ENCODE measurements around the gene AKAP12. TPM values are rescaled to one million over a fixed set of nuclear protein-coding genes. Genes with fewer than 3 reads are reported as not detected.
"Not testable (repeated sequence)": the region's sequence is repeated elsewhere in the genome, so short reads cannot be mapped to it uniquely, and the experiment has no call there.

Gene AKAP12
- total RNA-seq, 1 donor from 2014 or later = 430 TPM

DNA sequence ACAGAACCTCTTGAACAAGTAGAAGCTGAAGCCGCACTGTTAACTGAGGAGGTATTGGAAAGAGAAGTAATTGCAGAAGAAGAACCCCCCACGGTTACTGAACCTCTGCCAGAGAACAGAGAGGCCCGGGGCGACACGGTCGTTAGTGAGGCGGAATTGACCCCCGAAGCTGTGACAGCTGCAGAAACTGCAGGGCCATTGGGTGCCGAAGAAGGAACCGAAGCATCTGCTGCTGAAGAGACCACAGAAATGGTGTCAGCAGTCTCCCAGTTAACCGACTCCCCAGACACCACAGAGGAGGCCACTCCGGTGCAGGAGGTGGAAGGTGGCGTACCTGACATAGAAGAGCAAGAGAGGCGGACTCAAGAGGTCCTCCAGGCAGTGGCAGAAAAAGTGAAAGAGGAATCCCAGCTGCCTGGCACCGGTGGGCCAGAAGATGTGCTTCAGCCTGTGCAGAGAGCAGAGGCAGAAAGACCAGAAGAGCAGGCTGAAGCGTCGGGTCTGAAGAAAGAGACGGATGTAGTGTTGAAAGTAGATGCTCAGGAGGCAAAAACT is 111.5 kb downstream of the AKAP12 start:
- DNase-seq (ENCODE audit: low read depth) = no peak
- TF ChIP-seq CTCF (conservative IDR thresholded peaks at IDR 0.05; ENCODE audit: low read depth, low read length) = no peak
- H3K4me3 ChIP-seq (ENCODE audit: low read depth, low read length) = no peak overlapping the region

GRCh38 chr6:151351731-151352130 is 112.0 kb downstream of the AKAP12 start:
- H3K4me3 ChIP-seq (ENCODE audit: low read depth, low read length) = no peak overlapping the region
- TF ChIP-seq CTCF (conservative IDR thresholded peaks at IDR 0.05; ENCODE audit: low read depth, low read length) = no peak
- DNase-seq (ENCODE audit: low read depth) = no peak

DNA sequence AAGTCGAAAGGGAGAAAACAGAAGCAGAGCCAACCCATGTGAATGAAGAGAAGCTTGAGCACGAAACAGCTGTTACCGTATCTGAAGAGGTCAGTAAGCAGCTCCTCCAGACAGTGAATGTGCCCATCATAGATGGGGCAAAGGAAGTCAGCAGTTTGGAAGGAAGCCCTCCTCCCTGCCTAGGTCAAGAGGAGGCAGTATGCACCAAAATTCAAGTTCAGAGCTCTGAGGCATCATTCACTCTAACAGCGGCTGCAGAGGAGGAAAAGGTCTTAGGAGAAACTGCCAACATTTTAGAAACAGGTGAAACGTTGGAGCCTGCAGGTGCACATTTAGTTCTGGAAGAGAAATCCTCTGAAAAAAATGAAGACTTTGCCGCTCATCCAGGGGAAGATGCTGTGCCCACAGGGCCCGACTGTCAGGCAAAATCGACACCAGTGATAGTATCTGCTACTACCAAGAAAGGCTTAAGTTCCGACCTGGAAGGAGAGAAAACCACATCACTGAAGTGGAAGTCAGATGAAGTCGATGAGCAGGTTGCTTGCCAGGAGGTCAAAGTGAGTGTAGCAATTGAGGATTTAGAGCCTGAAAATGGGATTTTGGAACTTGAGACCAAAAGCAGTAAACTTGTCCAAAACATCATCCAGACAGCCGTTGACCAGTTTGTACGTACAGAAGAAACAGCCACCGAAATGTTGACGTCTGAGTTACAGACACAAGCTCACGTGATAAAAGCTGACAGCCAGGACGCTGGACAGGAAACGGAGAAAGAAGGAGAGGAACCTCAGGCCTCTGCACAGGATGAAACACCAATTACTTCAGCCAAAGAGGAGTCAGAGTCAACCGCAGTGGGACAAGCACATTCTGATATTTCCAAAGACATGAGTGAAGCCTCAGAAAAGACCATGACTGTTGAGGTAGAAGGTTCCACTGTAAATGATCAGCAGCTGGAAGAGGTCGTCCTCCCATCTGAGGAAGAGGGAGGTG is 112.9 kb downstream of the AKAP12 start:
- no peak for DNase-seq (ENCODE audit: low read depth)
- H3K4me3 ChIP-seq (ENCODE audit: low read depth, low read length) = no peak overlapping the region
- TF ChIP-seq CTCF (conservative IDR thresholded peaks at IDR 0.05; ENCODE audit: low read depth, low read length) = no peak

GRCh38 chr6:151353795-151354194 is 114.0 kb downstream of the AKAP12 start:
- TF ChIP-seq CTCF (conservative IDR thresholded peaks at IDR 0.05; ENCODE audit: low read depth, low read length) = no peak
- H3K4me3 ChIP-seq (ENCODE audit: low read depth, low read length) = no peak overlapping the region
- DNase-seq (ENCODE audit: low read depth) = no peak

- not testable (repeated sequence) for H3K4me3 ChIP-seq (ENCODE audit: low read depth, low read length); DNase-seq (ENCODE audit: low read depth)
Measured at GRCh38 chr6:151356983-151357382, 117.2 kb downstream of the AKAP12 start.

DNA sequence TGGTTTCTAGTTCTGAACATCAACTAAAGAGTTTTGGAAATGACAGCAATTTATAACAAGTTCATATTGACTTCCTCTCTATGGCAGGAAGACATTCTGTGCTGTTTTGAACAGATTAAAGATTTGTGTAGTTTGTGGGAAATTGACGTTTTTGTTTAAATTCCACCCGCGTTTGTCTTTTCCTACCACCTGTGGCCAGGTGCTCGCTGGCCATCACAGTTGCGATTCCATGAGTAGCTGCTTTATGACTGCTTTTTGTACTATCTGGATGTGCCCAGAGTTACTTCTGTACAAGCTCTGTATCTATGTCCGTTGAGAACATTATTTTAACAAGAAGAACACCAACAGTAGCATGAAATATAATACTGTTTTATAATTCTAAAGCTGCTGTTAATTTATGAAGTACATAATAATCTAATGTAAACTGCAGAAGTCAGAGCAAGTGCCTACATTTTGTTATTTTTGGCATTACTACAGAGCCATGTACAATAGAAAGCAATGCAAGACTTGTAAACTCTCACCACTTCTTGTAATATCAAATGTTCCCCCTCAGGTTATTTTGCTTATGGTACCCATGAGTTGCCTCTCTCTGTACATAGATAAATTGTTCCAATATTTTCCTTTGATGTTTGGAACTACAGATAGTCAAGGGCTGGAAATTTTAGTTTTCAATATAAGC is 118.1 kb downstream of the AKAP12 start:
- no peak overlapping the region for H3K4me3 ChIP-seq (ENCODE audit: low read depth, low read length)
- no peak for TF ChIP-seq CTCF (conservative IDR thresholded peaks at IDR 0.05; ENCODE audit: low read depth, low read length)
- no peak for DNase-seq (ENCODE audit: low read depth)

DNA sequence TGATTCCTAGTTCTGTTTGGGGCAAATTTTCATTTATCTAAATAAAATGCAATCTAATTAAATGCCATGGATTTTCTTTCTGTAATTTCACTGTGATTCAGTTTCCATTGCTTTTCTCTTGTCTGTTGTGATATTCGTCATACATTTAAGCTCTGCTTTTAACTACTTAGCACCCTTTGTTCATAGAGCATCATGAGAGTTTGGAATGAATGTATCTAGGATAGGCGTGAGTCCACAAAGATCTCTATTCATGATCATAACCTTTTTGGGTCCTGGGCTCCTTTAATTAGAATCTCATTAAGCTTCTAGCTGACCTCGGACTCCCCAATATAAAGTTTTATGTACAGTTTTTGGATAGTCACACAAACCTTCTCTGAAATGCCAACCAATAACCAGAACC is 118.7 kb downstream of the AKAP12 start:
- no peak overlapping the region for H3K4me3 ChIP-seq (ENCODE audit: low read depth, low read length)
- no peak for DNase-seq (ENCODE audit: low read depth)
- TF ChIP-seq CTCF (conservative IDR thresholded peaks at IDR 0.05; ENCODE audit: low read depth, low read length) = no peak

All from epithelial cell of proximal tubule (primary cell).